Esophagus squamous epithelium (tissue), 4 donors: ENCODE results near the gene TMEM263.

Experiments
- POLR2A ChIP-seq, 4 donors: fragments of 450-650 bp; IDR thresholded peaks; one replicate each; pipeline ENCODE4 v1.6.1; 2017; ENCODE audit warnings: antibody characterized with exemption in 4 of 4, mild to moderate bottlenecking in 4 of 4, moderate library complexity in 3 of 4
- TF ChIP-seq, protein P1 (sequence below), 6 experiments: fragments of 450-650 bp in 4 of 6; fragments of 200-600 bp in 2 of 6; sonication (generic) in 2 of 6; IDR thresholded peaks; one replicate each; pipeline ENCODE4 v1.5.1; 2016 to 2019; ENCODE audit warnings: antibody characterized with exemption in 6 of 6, mild to moderate bottlenecking in 4 of 6, moderate library complexity in 4 of 6

DNA sequence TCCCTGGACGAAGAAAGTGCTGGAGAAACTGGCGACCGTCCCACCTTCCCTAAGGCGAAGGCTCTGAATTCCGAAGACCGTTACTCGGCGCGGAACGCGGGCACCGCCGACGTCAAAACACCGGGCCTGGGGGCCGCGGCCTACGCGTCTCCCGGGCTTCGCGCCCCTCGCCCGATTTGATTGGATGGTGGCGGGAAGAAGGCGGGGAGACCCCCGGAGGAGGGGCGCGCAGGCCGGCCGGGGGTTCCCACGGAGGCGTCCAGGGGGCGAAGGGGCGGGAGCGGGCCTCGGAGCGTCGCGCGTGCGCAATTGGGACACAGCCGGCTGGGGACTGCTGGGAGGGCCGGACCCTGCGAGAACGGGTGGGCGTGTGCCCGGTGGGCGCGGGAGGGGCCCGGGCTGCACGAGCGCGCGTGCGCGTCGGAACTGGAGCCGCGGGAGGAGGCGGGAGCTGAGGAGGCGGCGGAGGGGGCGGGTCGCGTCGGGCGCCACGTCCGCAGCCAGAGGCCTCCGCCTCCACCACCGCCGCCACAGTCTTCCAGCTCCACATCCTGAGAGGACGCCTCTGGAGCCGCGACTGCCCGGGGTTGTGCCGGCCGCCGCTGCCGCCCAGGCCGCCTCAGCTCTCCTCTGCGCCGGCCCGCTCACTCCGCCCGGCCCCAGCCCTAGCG lies at the start of gene TMEM263:
- TF ChIP-seq, protein P1, sequence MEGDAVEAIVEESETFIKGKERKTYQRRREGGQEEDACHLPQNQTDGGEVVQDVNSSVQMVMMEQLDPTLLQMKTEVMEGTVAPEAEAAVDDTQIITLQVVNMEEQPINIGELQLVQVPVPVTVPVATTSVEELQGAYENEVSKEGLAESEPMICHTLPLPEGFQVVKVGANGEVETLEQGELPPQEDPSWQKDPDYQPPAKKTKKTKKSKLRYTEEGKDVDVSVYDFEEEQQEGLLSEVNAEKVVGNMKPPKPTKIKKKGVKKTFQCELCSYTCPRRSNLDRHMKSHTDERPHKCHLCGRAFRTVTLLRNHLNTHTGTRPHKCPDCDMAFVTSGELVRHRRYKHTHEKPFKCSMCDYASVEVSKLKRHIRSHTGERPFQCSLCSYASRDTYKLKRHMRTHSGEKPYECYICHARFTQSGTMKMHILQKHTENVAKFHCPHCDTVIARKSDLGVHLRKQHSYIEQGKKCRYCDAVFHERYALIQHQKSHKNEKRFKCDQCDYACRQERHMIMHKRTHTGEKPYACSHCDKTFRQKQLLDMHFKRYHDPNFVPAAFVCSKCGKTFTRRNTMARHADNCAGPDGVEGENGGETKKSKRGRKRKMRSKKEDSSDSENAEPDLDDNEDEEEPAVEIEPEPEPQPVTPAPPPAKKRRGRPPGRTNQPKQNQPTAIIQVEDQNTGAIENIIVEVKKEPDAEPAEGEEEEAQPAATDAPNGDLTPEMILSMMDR (IDR thresholded peaks at IDR 0.05) = no peak
- TF ChIP-seq POLR2A (IDR thresholded peaks at IDR 0.05) = peak in 3 of 4 donors; percentile 49 to 94 (median 93)
